ENCODE results near the gene MX2.

MX2 gene

GRCh38 chr21:41377715-41378114 lies 15.9 kb downstream of the MX2 start:
- ChIA-PET POLR2A (no interaction called here), CTCF (interaction anchor here (1.2 to 1.5 kb wide), 2 partner anchors 9 to 95 kb away, joined by 3 to 8 read pairs; no protein-coding TSS in a partner anchor)
- DNase-seq (ENCODE audit: extremely low spot score): no peak
- TF ChIP-seq CTCF (IDR thresholded peaks at IDR 0.05; ENCODE audit: control extremely low read depth, extremely low read depth, low read depth, missing control alignments): no peak

GRCh38 chr21:41378849-41379248 lies 17.0 kb downstream of the MX2 start:
- no peak for DNase-seq (ENCODE audit: extremely low spot score)
- no peak for TF ChIP-seq CTCF (IDR thresholded peaks at IDR 0.05; ENCODE audit: control extremely low read depth, extremely low read depth, low read depth, missing control alignments)
- POLR2A ChIA-PET: no interaction called here
- CTCF ChIA-PET: interaction anchor here (1.2 to 1.5 kb wide), 2 partner anchors 8 to 96 kb away, joined by 3 to 8 read pairs; no protein-coding TSS in a partner anchor

GRCh38 chr21:41379901-41380300 lies 18.1 kb downstream of the MX2 start:
- ChIA-PET POLR2A (no interaction called here), CTCF (interaction anchor here (1.8 kb wide), 1 partner anchor 96 kb away, joined by 5 read pairs; no protein-coding TSS in a partner anchor)
- DNase-seq (ENCODE audit: extremely low spot score): no peak
- no peak for TF ChIP-seq CTCF (IDR thresholded peaks at IDR 0.05; ENCODE audit: control extremely low read depth, extremely low read depth, low read depth, missing control alignments)

- DNase-seq (ENCODE audit: extremely low spot score): no peak
- no peak for TF ChIP-seq CTCF (IDR thresholded peaks at IDR 0.05; ENCODE audit: control extremely low read depth, extremely low read depth, low read depth, missing control alignments)
- CTCF ChIA-PET: interaction anchor here (1.1 kb wide), 1 partner anchor 10 kb away, joined by 3 read pairs; no protein-coding TSS in a partner anchor
- POLR2A ChIA-PET: interaction anchor here (0.7 kb wide), 1 partner anchor 12 kb away, joined by 5 read pairs; no protein-coding TSS in a partner anchor
Observed at GRCh38 chr21:41381731-41382130, 19.9 kb downstream of the MX2 start.

GRCh38 chr21:41387042-41387819 lies 25.4 kb downstream of the MX2 start:
- no peak for TF ChIP-seq CTCF (IDR thresholded peaks at IDR 0.05; ENCODE audit: control extremely low read depth, extremely low read depth, low read depth, missing control alignments)
- POLR2A ChIA-PET: no interaction called here

DNA sequence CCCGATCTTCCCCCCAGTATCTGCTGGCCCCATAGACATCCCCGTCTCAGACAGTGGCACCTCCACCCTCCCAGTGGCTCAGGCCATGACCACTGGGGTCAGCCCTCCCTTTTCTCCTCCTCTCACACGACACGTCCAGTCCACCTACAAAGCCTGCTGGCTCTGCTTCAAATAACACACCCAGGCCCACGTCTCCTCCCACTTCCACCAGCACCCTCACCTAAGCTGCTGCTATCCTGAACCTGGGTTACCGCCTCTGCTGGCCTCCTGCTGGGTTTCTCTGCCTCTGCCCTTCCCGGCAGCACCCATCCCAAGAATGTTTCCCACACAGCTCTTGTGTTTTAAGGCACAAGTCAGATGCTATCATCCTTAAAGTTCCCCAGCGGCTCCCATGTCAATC lies 26.0 kb downstream of the MX2 start:
- no peak for TF ChIP-seq CTCF (IDR thresholded peaks at IDR 0.05; ENCODE audit: control extremely low read depth, extremely low read depth, low read depth, missing control alignments)
- ChIA-PET POLR2A (no interaction called here), CTCF (interaction anchor here (1.3 kb wide), 1 partner anchor 10 kb away, joined by 3 read pairs; no protein-coding TSS in a partner anchor)
- DNase-seq (ENCODE audit: extremely low spot score): no peak

More at GRCh38 chr21:41387042-41387819, 25.4 kb downstream of the MX2 start:
- no peak for DNase-seq (ENCODE audit: extremely low spot score)
- CTCF ChIA-PET: interaction anchor here (1.3 kb wide), 1 partner anchor 9 kb away, joined by 3 read pairs; no protein-coding TSS in a partner anchor
